Panc1 (cell line): Measurements from ENCODE around the gene BDP1. TPM values are rescaled to one million over a fixed set of nuclear protein-coding genes. Genes with fewer than 3 reads are reported as not detected.

Experiments used
- ATAC-seq: fragments of 200-7000 bp; cut with Tn5 transposase; 2 replicates; pipeline ENCODE4 v1.9.1; 2020; ENCODE audit warnings: mild to moderate bottlenecking, moderate library complexity
- BruUV-seq: library from RNA; stranded (reverse); fragments of 400-500 nt; replicated peaks from 2 replicates; lab custom pipeline; 2021; lab: Mats Ljungman, UMichigan
- CTCF ChIA-PET: fragments of 300-600 bp; sonication (Branson Sonifier 250); formaldehyde crosslinking; loops from one replicate; lab custom pipeline; 2022; ENCODE audit warnings: antibody characterized with exemption; lab: Charles Lee
- POLR2A ChIA-PET: fragments of 300-600 bp; sonication (Branson Sonifier 250); formaldehyde crosslinking; loops from one replicate; lab custom pipeline; 2022; ENCODE audit warnings: antibody characterized with exemption; lab: Charles Lee
- DNase-seq: peaks from one replicate; pipeline ENCODE4 v3.0.0-alpha.2; 2010; ENCODE audit warnings: low read depth, low spot score
- H3K27ac ChIP-seq: 2 replicates; pipeline ENCODE4 v1.5.1; 2011; ENCODE audit warnings: mild to moderate bottlenecking, low read length, inconsistent platforms
- H3K27me3 ChIP-seq: fragments of 200-500 bp; sonication (Bioruptor generic); 2 replicates; pipeline ENCODE4 v1.6.0; 2014; ENCODE audit warnings: low read length, inconsistent platforms; ENCODE audit not compliant: control insufficient read depth, insufficient read depth
- H3K36me3 ChIP-seq: fragments of 200-500 bp; sonication (Bioruptor generic); 2 replicates; pipeline ENCODE4 v1.5.1; 2014; ENCODE audit warnings: inconsistent platforms, mild to moderate bottlenecking, low read length, moderate library complexity; ENCODE audit not compliant: control insufficient read depth, insufficient read depth
- H3K4me1 ChIP-seq: 2 replicates; pipeline ENCODE4 v1.5.1; 2011; ENCODE audit warnings: inconsistent platforms, mild to moderate bottlenecking, low read length, moderate library complexity; ENCODE audit not compliant: control insufficient read depth, insufficient read depth
- H3K4me3 ChIP-seq, 2 experiments: 2 replicates each; pipeline ENCODE4 v1.5.1; 2011 to 2012; ENCODE audit warnings: low read depth in 2 of 2, low read length in 2 of 2, mild to moderate bottlenecking in 2 of 2, inconsistent platforms in 1 of 2, moderate library complexity in 1 of 2
- H3K9me3 ChIP-seq: fragments of 200-500 bp; sonication (Bioruptor generic); 2 replicates; pipeline ENCODE4 v1.5.1; 2014; ENCODE audit warnings: low read depth, mild to moderate bottlenecking, inconsistent platforms, low read length, moderate library complexity; ENCODE audit not compliant: control insufficient read depth, insufficient read depth
- POLR2AphosphoS5 ChIP-seq: IDR thresholded peaks from 2 replicates; pipeline ENCODE4 v1.6.1; 2012; ENCODE audit warnings: mild to moderate bottlenecking, low read depth, low read length, moderate library complexity
- SIN3A ChIP-seq: IDR thresholded peaks from 2 replicates; pipeline ENCODE4 v1.6.1; 2012; ENCODE audit warnings: low read depth, mild to moderate bottlenecking, low read length, moderate library complexity, borderline replicate concordance; ENCODE audit not compliant: insufficient read depth
- TCF7L2 ChIP-seq: IDR thresholded peaks from 2 replicates; pipeline ENCODE4 v1.6.1; 2011; ENCODE audit warnings: mild to moderate bottlenecking, low read depth, low read length, inconsistent platforms
- in situ Hi-C: cut with HindIII; loops from 2 replicates; pipeline ENCODE4 v1.10.0; 2016; ENCODE audit warnings: low sequenced_read_pairs, low pct_unique_long_range_greater_than_20kb
- intact Hi-C: fragments of 100-400 bp; cut with micrococcal nuclease; formaldehyde crosslinking; loops from one replicate; pipeline ENCODE4 v1.10.0; 2022; ENCODE audit not compliant: unreplicated experiment
- total RNA-seq: library from RNA; stranded (reverse); gene quantifications from one replicate; pipeline ENCODE4 v1.2.1, GENCODE V29; 2021; ENCODE audit not compliant: unreplicated experiment
- TF ChIP-seq, protein P1 (sequence below), 2 experiments: IDR thresholded peaks; 2 replicates each; pipeline ENCODE4 v1.6.1; 2011 to 2012; ENCODE audit warnings: low read depth in 2 of 2, control low read depth in 1 of 2, low read length in 1 of 2, mild to moderate bottlenecking in 1 of 2, moderate library complexity in 1 of 2; ENCODE audit not compliant: insufficient read depth in 1 of 2
- TF ChIP-seq, protein P2 (sequence below): fragments of 450-650 bp; IDR thresholded peaks from 2 replicates; pipeline ENCODE4 v1.5.1; 2017; ENCODE audit warnings: mild to moderate bottlenecking

The BDP1 gene
- total RNA-seq, 1 experiment from 2014 or later, result 30.7 TPM

DNA sequence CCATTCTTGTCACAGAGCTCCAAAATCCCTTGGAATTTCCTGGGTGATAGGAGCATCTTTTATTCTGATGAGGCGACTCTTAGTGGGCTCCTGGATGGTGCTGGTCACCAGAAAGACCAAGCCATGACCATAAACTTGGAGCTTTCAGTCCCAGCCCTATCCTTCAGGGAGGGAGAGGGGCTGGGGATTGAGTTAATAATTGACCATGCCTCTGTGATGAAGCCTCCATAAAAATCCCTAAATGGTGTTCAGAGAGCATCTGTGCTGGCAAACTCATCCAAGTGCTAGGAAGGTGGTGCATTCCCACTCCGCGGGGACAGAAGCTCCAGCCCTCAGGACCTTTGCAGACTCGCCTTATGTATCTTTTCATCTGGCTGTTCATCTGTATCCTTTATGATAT lies 160.4 kb downstream of the BDP1 start:
- TF ChIP-seq, protein P1, sequence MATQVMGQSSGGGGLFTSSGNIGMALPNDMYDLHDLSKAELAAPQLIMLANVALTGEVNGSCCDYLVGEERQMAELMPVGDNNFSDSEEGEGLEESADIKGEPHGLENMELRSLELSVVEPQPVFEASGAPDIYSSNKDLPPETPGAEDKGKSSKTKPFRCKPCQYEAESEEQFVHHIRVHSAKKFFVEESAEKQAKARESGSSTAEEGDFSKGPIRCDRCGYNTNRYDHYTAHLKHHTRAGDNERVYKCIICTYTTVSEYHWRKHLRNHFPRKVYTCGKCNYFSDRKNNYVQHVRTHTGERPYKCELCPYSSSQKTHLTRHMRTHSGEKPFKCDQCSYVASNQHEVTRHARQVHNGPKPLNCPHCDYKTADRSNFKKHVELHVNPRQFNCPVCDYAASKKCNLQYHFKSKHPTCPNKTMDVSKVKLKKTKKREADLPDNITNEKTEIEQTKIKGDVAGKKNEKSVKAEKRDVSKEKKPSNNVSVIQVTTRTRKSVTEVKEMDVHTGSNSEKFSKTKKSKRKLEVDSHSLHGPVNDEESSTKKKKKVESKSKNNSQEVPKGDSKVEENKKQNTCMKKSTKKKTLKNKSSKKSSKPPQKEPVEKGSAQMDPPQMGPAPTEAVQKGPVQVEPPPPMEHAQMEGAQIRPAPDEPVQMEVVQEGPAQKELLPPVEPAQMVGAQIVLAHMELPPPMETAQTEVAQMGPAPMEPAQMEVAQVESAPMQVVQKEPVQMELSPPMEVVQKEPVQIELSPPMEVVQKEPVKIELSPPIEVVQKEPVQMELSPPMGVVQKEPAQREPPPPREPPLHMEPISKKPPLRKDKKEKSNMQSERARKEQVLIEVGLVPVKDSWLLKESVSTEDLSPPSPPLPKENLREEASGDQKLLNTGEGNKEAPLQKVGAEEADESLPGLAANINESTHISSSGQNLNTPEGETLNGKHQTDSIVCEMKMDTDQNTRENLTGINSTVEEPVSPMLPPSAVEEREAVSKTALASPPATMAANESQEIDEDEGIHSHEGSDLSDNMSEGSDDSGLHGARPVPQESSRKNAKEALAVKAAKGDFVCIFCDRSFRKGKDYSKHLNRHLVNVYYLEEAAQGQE (IDR thresholded peaks at IDR 0.05; ENCODE audit: insufficient read depth in 1 of 2, low read depth in 2 of 2, low read length in 1 of 2), result no peak
- TF ChIP-seq POLR2AphosphoS5 (no peak), TCF7L2 (no peak), SIN3A (no peak)
- TF ChIP-seq, protein P2, sequence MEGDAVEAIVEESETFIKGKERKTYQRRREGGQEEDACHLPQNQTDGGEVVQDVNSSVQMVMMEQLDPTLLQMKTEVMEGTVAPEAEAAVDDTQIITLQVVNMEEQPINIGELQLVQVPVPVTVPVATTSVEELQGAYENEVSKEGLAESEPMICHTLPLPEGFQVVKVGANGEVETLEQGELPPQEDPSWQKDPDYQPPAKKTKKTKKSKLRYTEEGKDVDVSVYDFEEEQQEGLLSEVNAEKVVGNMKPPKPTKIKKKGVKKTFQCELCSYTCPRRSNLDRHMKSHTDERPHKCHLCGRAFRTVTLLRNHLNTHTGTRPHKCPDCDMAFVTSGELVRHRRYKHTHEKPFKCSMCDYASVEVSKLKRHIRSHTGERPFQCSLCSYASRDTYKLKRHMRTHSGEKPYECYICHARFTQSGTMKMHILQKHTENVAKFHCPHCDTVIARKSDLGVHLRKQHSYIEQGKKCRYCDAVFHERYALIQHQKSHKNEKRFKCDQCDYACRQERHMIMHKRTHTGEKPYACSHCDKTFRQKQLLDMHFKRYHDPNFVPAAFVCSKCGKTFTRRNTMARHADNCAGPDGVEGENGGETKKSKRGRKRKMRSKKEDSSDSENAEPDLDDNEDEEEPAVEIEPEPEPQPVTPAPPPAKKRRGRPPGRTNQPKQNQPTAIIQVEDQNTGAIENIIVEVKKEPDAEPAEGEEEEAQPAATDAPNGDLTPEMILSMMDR, result no peak
- CTCF ChIA-PET, result no interaction called here
- Histone ChIP-seq H3K27ac (no peak overlapping the region), H3K4me3 (no peak overlapping the region), H3K27me3 (no peaks in the 10 kb centered on the region), H3K36me3 (no peaks in the 10 kb centered on the region), H3K9me3 (no peaks in the 10 kb centered on the region), H3K4me1 (no peaks in the 10 kb centered on the region)
- intact Hi-C loops (no loop called here), in situ Hi-C loops (no loop called here)
- no peak for DNase-seq
- no peak for ATAC-seq
- BruUV-seq, result no TSS peak
- POLR2A ChIA-PET, result no interaction called here

Other genes with a start within 250 kb of the BDP1 start
- gene MCCC2, start 131.7 kb downstream of the BDP1 start, total RNA-seq, result 74.1 TPM